SU-DHL-6 (cell line): ENCODE data around the gene PAM16.

Experiments
- H2AFZ ChIP-seq: fragments of 200-600 bp; sonication (generic); 2 replicates; pipeline ENCODE4 v1.6.1; 2014; ENCODE audit warnings: low read depth, mild to moderate bottlenecking, moderate library complexity, mixed read lengths, antibody characterized with exemption, low read length; ENCODE audit not compliant: severe bottlenecking
- H3F3A ChIP-seq: fragments of 200-600 bp; shearing (Covaris generic); 2 replicates; pipeline ENCODE4 v1.6.0; 2016; ENCODE audit warnings: antibody characterized with exemption, mild to moderate bottlenecking; ENCODE audit not compliant: insufficient read depth
- H3K27ac ChIP-seq: fragments of 200-600 bp; sonication (generic); 2 replicates; pipeline ENCODE4 v1.5.1; 2016; ENCODE audit warnings: low read depth, mild to moderate bottlenecking, low read length, moderate library complexity, mixed read lengths
- H3K27me3 ChIP-seq: fragments of 200-600 bp; sonication (generic), shearing (Covaris generic); 2 replicates; pipeline ENCODE4 v1.6.0; 2014; ENCODE audit warnings: mild to moderate bottlenecking, low read length
- H3K36me3 ChIP-seq: fragments of 200-600 bp; sonication (generic); 2 replicates; pipeline ENCODE4 v1.6.1; 2014; ENCODE audit warnings: mild to moderate bottlenecking, low read length, mixed read lengths
- H3K4me2 ChIP-seq: fragments of 300-600, 200-600 bp; shearing (Covaris generic), sonication (generic); 2 replicates; pipeline ENCODE4 v1.6.0; 2014; ENCODE audit warnings: low read length, low read depth, mild to moderate bottlenecking; ENCODE audit not compliant: poor library complexity, severe bottlenecking
- H3K4me3 ChIP-seq: fragments of 200-600 bp; sonication (generic); 2 replicates; pipeline ENCODE4 v1.5.1; 2014; ENCODE audit warnings: antibody characterized with exemption, low read length, mild to moderate bottlenecking, mixed read lengths; ENCODE audit not compliant: insufficient read depth, poor library complexity, severe bottlenecking
- H3K79me2 ChIP-seq: fragments of 200-600 bp; sonication (generic); 2 replicates; pipeline ENCODE4 v1.6.1; 2014; ENCODE audit warnings: mild to moderate bottlenecking, low read length, moderate library complexity; ENCODE audit not compliant: insufficient read depth
- H3K9ac ChIP-seq: fragments of 200-600 bp; sonication (generic); 2 replicates; pipeline ENCODE4 v1.7.0; 2014; ENCODE audit warnings: mild to moderate bottlenecking, low read length
- H3K9me2 ChIP-seq: fragments of 200-600 bp; sonication (generic); replicated peaks from 2 replicates; pipeline ENCODE4 v1.6.1; 2014; ENCODE audit warnings: low read length; ENCODE audit not compliant: insufficient read depth
- H3K9me3 ChIP-seq: fragments of 200-600 bp; sonication (generic); 2 replicates; pipeline ENCODE4 v1.6.1; 2014; ENCODE audit warnings: low read length, mixed read lengths; ENCODE audit not compliant: insufficient read depth
- H4K20me1 ChIP-seq: fragments of 200-600 bp; sonication (generic); 2 replicates; pipeline ENCODE4 v1.6.1; 2014; ENCODE audit warnings: low read depth, mild to moderate bottlenecking, antibody characterized with exemption, low read length, moderate library complexity, mixed read lengths
- EZH2phosphoT487 ChIP-seq: fragments of 200-600 bp; sonication (generic), shearing (Covaris generic); conservative IDR thresholded peaks from 2 replicates; pipeline ENCODE4 v1.6.1; 2018; ENCODE audit warnings: mild to moderate bottlenecking, antibody characterized with exemption, low read length, moderate library complexity, mixed read lengths
- TF ChIP-seq, protein P1 (sequence below): fragments of 200-600 bp; sonication (generic); IDR thresholded peaks from one replicate; pipeline ENCODE4 v1.5.1; 2017; ENCODE audit warnings: antibody characterized with exemption, mild to moderate bottlenecking, low read length, moderate library complexity; ENCODE audit not compliant: insufficient read depth, poor library complexity, severe bottlenecking

PAM16 gene

DNA sequence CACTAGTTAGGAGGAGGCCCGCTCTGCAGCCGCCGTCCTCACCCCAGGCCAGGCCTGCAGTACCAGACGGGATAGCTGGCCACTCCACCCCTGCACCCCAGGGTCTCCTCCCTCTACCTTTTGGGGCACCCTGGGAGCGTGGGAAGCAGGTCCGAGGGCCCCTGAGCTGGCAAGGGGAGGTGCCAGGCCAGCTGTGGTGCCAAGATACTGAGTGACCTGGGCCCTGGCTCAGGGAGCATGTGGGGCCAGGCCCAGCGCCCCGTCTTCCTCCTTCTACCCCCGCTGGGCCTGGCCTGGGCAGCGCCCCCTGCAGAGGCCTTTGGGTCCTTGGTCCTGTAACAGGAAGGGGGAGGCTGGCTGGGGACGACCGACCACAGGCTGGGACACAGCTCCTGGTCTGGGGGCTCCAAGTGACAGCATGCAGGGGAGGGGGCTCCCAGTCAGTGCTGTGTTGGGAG, 13.0 kb downstream of the PAM16 start:
- TF ChIP-seq EZH2phosphoT487 = no peak
- TF ChIP-seq, protein P1, sequence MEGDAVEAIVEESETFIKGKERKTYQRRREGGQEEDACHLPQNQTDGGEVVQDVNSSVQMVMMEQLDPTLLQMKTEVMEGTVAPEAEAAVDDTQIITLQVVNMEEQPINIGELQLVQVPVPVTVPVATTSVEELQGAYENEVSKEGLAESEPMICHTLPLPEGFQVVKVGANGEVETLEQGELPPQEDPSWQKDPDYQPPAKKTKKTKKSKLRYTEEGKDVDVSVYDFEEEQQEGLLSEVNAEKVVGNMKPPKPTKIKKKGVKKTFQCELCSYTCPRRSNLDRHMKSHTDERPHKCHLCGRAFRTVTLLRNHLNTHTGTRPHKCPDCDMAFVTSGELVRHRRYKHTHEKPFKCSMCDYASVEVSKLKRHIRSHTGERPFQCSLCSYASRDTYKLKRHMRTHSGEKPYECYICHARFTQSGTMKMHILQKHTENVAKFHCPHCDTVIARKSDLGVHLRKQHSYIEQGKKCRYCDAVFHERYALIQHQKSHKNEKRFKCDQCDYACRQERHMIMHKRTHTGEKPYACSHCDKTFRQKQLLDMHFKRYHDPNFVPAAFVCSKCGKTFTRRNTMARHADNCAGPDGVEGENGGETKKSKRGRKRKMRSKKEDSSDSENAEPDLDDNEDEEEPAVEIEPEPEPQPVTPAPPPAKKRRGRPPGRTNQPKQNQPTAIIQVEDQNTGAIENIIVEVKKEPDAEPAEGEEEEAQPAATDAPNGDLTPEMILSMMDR = no peak
- Histone ChIP-seq H3K9me3 (no peaks in the 10 kb centered on the region), H3K27me3 (no peaks in the 10 kb centered on the region), H2AFZ (no peak overlapping the region), H3K79me2 (peaks cover 7% of the 10 kb centered on the region), H3F3A (no peaks in the 10 kb centered on the region), H4K20me1 (no peaks in the 10 kb centered on the region), H3K27ac (no peak overlapping the region), H3K36me3 (no peaks in the 10 kb centered on the region), H3K9me2 (no peaks in the 10 kb centered on the region), H3K4me2 (no peak overlapping the region), H3K9ac (no peak overlapping the region), H3K4me3 (no peak overlapping the region)

DNA sequence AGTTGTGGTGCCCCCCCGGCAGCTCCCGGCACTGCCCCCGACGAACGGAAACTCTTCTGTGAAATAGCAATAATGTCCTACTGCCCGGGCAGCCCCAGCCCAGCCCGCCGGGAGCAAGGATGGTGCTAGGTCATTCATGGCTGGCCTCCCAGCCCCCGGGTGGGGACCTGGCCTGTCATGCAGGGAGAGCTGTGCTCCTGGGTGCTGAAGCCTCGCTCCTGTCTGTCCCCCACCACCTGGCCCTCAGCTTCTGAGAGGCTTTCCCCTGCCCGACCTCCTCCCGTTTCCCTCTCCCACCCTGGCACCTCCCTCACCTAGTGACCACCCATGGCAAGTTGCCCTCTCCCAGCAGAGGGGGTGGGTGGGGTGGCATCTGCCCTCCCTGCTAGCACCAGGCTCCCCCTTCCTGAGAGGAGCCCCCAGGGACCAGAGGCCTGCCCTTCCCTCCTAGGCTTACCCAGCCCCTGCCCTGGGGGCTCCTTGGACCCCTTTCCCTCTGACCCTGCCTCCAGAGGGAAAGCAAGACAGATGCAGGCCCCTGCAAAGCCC, 13.5 kb downstream of the PAM16 start:
- no peaks in the 10 kb centered on the region for H3K27me3 ChIP-seq
- H2AFZ ChIP-seq = no peak overlapping the region
- no peaks in the 10 kb centered on the region for H3K9me3 ChIP-seq
- H3F3A ChIP-seq = no peaks in the 10 kb centered on the region
- H3K4me2 ChIP-seq = no peak overlapping the region
- H4K20me1 ChIP-seq = no peaks in the 10 kb centered on the region
- H3K9me2 ChIP-seq = no peaks in the 10 kb centered on the region
- no peak overlapping the region for H3K4me3 ChIP-seq
- H3K79me2 ChIP-seq = peaks cover 2% of the 10 kb centered on the region; the same call in 1 of the 2 replicates
- no peak overlapping the region for H3K27ac ChIP-seq
- TF ChIP-seq EZH2phosphoT487 = no peak
- TF ChIP-seq, protein P1 = no peak
- H3K9ac ChIP-seq = no peak overlapping the region
- no peaks in the 10 kb centered on the region for H3K36me3 ChIP-seq

DNA sequence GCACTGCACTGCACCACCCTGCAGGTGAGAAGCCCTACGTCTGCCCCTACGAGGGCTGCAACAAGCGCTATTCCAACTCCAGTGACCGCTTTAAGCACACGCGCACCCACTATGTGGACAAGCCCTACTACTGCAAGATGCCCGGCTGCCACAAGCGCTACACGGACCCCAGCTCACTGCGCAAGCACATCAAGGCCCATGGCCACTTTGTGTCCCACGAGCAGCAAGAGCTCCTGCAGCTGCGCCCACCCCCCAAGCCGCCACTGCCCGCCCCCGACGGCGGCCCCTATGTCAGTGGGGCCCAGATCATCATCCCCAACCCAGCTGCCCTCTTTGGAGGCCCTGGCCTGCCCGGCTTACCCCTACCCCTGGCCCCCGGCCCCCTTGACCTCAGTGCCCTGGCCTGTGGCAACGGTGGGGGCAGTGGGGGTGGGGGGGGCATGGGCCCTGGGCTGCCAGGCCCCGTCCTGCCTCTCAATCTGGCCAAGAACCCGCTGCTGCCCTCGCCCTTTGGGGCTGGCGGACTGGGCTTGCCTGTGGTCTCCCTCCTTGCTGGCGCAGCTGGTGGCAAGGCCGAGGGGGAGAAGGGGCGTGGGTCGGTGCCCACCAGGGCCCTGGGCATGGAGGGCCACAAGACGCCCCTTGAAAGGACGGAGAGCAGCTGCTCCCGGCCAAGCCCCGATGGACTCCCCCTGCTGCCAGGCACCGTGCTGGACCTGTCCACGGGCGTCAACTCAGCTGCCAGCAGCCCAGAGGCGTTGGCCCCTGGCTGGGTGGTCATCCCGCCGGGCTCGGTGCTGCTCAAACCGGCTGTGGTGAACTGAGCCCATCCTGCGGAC, 14.2 kb downstream of the PAM16 start:
- Histone ChIP-seq H3K27me3 (no peaks in the 10 kb centered on the region), H3F3A (no peaks in the 10 kb centered on the region), H3K79me2 (no peaks in the 10 kb centered on the region; the same call in 1 of the 2 replicates), H2AFZ (no peak overlapping the region), H3K4me3 (no peak overlapping the region), H3K9ac (no peak overlapping the region), H3K9me3 (no peaks in the 10 kb centered on the region), H3K27ac (no peak overlapping the region), H3K36me3 (no peaks in the 10 kb centered on the region), H4K20me1 (no peaks in the 10 kb centered on the region), H3K4me2 (no peak overlapping the region), H3K9me2 (no peaks in the 10 kb centered on the region)
- no peak for TF ChIP-seq EZH2phosphoT487
- TF ChIP-seq, protein P1 = no peak
